ENCODE measurements around the gene LMBR1L.

DNA sequence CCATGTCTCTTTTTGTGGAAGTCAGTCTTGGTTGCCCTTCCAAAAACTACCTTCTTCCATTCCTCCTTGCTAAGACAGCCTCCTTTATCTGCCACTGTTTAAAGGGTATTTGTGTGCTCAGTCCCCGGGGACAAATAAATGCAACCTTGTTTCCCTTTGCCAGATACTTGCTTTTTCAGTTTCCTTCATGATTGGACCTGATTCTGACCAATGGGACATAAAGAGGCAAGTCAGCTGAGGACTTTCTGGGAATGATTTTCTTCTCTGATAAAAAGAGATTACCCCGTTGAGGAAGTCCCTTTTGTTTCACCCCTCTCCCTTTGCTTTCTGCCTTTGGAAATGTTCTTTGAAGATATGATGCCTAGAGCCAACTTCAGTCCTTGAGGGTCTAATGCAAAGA, 27.9 kb upstream of the LMBR1L start:
- TF ChIP-seq, protein P1, sequence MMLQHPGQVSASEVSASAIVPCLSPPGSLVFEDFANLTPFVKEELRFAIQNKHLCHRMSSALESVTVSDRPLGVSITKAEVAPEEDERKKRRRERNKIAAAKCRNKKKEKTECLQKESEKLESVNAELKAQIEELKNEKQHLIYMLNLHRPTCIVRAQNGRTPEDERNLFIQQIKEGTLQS (IDR thresholded peaks at IDR 0.05; ENCODE audit: insufficient read depth, low read depth, low read length), result no peak
- TF ChIP-seq, protein P2, sequence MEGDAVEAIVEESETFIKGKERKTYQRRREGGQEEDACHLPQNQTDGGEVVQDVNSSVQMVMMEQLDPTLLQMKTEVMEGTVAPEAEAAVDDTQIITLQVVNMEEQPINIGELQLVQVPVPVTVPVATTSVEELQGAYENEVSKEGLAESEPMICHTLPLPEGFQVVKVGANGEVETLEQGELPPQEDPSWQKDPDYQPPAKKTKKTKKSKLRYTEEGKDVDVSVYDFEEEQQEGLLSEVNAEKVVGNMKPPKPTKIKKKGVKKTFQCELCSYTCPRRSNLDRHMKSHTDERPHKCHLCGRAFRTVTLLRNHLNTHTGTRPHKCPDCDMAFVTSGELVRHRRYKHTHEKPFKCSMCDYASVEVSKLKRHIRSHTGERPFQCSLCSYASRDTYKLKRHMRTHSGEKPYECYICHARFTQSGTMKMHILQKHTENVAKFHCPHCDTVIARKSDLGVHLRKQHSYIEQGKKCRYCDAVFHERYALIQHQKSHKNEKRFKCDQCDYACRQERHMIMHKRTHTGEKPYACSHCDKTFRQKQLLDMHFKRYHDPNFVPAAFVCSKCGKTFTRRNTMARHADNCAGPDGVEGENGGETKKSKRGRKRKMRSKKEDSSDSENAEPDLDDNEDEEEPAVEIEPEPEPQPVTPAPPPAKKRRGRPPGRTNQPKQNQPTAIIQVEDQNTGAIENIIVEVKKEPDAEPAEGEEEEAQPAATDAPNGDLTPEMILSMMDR (IDR thresholded peaks at IDR 0.05; ENCODE audit: control extremely low read depth in 1 of 3, insufficient read depth in 1 of 3, low read depth in 1 of 3, low read length in 3 of 3), result no peak
- TF ChIP-seq POLR2AphosphoS5 (IDR thresholded peaks at IDR 0.05; ENCODE audit: low read depth, low read length) (no peak), SP1 (IDR thresholded peaks at IDR 0.05; ENCODE audit: low read depth, low read length) (no peak), RBBP5 (IDR thresholded peaks at IDR 0.05; ENCODE audit: borderline replicate concordance, low read depth, low read length) (no peak), POU5F1 (IDR thresholded peaks at IDR 0.05; ENCODE audit: low read depth, low read length) (no peak), SIN3A (conservative IDR thresholded peaks at IDR 0.05 in 1 of 2, IDR thresholded peaks at IDR 0.05 in 1 of 2; ENCODE audit: low read depth in 1 of 2, low read length in 2 of 2) (no peak), EP300 (IDR thresholded peaks at IDR 0.05; ENCODE audit: borderline replicate concordance in 1 of 2, low read depth in 2 of 2, low read length in 2 of 2) (no peak), KDM1A (IDR thresholded peaks at IDR 0.05; ENCODE audit: borderline replicate concordance, low read length) (no peak), POLR2A (IDR thresholded peaks at IDR 0.05; ENCODE audit: control extremely low read depth in 1 of 2, low read depth in 2 of 2, low read length in 2 of 2) (no peak), ZNF274 (IDR thresholded peaks at IDR 0.05; ENCODE audit: borderline replicate concordance, extremely low read depth, low read length) (no peak), GABPA (IDR thresholded peaks at IDR 0.05; ENCODE audit: borderline replicate concordance, insufficient read depth, low read length) (no peak), SRF (IDR thresholded peaks at IDR 0.05; ENCODE audit: low read depth, low read length) (no peak)

Measured in H1 (cell line).